DND-41 (cell line): ENCODE measurements around the gene DNMT1.

ENCODE experiments used
- CTCF ChIP-seq: IDR thresholded peaks from 2 replicates; pipeline ENCODE4 v1.5.1; 2012; ENCODE audit warnings: borderline replicate concordance, low read length, moderate library complexity, mild to moderate bottlenecking; ENCODE audit not compliant: poor library complexity, severe bottlenecking; ENCODE audit errors: extremely low read depth
- EZH2 ChIP-seq: IDR thresholded peaks from 3 replicates; pipeline ENCODE4 v1.6.1; 2012; ENCODE audit warnings: borderline replicate concordance, low read depth, mild to moderate bottlenecking, moderate library complexity, low read length, inconsistent platforms; ENCODE audit not compliant: severe bottlenecking

DNA sequence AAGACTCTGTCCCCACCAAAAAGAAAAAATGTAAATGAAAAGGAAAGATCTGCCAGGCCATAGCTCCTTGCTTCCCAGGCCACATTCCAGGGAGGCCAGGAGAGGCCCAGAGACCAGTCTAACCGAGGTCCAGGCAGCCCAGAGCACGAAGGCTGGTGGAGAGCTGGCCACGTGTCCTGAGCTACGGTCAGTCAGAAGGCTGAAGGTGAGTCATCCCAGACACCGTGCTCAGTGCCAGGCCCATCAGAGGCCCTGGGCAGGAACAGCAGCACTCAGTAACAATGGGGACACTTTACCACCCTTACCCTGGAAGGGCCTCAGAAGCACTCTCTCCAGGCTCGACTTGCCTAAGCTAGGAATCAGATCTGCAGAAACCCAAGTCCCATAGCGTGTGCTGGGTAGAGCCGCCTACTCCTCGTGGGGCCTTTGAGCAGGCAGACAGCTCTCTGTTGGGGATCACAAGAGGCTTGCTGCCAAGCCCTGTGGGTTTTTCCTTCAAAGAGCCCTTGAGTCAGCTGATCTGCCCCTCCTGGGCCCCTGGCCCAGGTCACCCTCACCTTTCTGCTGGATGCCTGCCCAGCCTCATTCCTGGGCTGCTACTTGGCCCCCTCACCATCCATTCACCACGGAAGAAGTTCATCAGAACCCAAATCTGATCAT is 11.6 kb upstream of the DNMT1 start:
- TF ChIP-seq CTCF = no peak
- no peak for TF ChIP-seq EZH2
